Fibroblast of skin of right biceps (primary cell): ENCODE measurements around the gene DOCK4.

Experiments
- DNase-seq: peaks from one replicate; pipeline ENCODE4 v3.0.0-alpha.2; 2013

DOCK4 gene

DNA sequence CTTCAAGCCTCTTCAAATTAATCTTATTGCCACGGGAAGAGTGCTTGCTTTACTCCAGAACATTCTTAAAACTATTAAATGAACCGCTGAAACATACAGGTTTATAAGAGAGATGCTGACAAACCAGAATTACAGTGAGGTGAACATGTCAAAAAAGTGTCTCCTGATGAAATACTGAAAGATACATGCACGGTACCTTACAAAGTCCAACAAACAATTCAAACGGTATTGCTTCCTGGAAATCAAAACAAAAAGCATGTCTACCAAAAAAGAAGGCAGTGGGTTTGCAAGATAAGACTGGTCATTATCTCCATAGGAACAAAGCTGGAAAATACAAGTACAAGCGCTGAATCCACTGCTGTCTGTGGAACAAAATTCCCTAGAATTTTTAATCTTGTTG is 174.5 kb downstream of the DOCK4 start:
- DNase-seq, result no peak

DNA sequence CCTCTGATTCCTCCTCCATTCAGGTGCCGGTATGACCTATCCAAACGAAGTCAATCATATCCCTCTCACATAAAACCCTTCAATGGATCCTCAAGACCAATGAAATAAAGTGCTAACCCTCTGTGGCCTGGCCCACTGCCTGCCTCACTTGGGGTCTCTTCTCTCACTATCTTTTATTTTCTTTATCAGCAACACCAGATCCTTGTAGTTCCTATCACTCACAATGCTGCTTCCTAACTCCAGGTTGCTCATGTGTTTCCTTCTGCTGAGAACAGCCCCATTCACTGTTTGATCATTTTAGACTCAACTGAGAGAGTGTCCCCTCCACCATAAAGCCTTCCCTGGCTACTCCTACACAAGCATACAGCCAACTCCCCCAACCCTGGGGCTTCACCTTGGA is 180.6 kb downstream of the DOCK4 start:
- no peak for DNase-seq

DNA sequence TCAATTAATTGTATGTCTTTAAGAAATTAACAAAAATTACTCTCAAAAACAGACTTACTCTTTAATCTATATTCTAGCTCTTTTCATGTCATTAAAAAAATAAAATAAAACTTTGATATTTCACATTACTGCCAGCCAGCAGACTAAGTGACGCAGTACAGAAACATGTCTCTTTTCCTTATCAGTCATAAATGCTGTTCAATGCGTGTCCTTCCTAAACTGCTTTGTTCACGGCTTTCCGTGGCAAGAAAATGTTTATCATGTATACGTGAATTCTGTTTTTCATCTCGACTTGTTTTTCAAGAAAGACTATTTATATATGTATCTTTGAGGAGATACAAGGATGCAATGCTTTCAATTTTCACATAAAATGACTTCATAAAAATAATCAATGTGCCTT is 182.4 kb downstream of the DOCK4 start:
- no peak for DNase-seq

DNA sequence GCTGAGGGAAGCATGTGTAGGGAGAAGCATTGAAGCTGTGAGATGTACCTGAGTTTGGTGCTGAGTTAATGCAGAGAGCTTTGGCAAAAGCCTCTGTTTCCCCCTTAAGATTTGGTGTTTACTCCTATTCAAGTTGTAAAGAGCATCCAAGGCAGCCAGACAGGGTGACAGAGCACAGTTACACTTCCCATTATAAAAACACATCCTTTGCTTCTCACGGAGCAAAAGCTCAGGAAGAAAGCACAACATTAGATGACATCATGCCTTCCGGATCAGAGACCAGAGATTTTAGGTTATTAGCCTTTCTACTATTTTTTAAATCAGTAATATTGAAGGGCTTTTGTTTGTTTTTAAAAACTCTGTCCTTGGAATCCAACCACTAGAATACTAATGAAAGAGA is 182.9 kb downstream of the DOCK4 start:
- DNase-seq, result no peak

DNA sequence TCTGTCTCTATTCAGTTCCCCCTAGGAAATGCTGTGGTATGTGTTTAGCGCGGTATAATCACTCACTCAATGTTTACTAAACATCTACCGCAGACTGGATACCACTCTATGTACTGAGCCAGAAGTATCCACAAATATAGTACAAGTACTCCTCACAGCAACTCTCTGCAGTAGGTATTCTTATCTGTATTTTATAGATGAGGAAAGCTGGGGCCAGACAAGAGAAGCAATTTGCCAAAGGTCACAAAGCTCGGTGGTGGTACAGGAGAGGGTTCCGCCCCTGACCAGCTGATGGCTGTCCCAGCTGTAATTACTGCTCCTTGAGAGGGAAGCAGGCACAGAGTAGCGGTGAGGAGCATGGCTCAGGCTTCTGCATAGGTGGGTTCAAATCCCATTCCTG is 184.1 kb downstream of the DOCK4 start:
- DNase-seq, result no peak

DNA sequence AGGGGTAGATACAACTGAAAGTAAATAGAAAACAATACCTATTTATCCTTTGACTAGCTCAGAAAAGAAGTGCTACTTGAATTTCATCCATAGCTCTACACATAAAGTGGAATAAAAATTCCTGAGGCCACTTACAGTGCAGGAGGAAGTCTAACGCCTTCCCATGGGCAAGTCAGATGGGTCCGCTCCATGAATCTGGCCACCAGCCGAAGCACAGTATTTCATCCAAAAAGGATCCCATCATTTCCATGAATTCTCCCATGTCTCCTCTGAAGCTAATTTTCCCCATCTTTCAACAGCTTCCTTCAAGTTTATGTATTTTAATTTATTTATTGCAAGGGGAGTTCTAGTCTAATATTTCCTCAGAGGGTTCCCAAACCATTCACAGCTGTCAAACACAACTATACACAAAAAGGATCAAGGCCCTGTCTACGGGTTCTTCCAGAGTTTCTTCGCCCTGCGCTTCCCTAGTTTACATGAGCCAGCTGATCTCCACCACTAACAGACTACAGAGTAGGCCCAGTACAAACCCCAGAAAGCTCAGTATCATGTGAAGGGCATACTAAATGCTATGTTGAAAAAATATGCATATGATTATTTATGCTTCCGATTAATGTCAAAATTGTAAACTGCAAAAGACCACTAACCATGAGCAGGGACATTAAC is 184.7 kb downstream of the DOCK4 start:
- DNase-seq, result no peak

DNA sequence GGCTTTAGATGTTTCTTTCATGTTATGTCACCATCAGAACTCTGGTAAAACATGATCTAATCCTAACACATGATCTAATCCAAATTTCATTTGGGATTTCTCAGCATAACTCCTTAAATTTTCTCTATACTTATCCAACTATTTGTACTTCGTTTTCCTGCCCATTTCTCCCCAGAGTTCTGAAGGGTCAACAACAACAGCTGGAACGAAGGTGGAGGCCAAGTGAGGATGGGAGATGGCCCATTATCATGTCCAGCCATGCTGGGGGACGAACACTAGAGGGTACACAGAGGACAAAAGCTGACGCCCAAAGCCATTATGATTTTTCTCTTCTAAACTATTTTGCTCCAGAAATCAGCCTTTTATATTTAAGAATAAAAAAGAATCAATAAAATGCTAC is 185.4 kb downstream of the DOCK4 start:
- no peak for DNase-seq

DNA sequence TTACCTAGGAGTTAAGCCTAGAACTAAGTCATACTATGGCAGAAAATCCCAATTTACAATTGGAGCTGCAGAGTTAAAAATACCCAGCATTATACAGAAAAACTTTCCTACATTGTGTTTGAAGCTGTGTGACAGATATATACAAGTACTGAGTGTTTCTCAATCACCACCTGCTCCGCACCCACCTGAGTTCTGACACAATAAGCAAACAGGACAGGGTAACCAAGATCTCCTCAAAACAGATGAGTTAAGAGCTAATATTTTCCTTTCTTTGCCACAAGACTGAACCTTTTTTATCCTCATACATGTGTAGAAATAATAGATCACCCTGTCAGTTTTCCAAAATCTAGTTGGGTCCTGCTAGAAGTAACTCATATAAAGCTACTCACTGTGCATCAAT is 186.3 kb downstream of the DOCK4 start:
- no peak for DNase-seq

DNA sequence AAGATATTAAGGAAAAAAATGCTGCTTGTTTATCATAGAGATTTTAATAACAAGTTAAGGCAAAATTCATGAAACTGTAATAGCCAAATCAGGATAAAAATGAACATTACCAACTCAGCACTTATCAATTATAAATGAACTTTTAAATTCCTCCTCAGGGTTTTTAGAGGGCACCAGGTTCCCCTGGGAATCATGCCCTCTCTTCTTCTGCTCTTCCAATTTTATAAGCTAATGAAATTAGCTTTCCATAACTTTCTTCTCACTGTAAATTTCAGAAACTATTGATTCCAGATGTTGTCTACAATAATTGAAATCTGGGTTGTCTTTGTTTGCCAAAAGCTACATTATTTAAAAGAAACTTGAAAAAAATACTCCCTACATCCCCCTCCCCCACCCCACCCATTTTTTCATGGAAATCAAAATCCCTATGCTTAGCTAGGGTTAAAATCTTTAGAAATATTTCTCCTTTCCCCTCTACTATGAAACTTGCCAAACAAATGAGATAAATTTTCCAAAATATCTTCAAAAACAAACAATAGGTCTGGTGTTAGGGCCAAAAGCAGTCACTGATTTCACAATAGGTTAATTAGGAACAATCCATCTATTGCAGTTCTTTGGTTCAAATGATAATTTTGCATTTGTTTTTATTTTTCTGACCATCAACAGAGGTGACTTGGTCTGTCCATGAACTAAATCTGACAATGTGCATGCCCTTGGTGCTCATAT is 187.7 kb downstream of the DOCK4 start:
- no peak for DNase-seq

DNA sequence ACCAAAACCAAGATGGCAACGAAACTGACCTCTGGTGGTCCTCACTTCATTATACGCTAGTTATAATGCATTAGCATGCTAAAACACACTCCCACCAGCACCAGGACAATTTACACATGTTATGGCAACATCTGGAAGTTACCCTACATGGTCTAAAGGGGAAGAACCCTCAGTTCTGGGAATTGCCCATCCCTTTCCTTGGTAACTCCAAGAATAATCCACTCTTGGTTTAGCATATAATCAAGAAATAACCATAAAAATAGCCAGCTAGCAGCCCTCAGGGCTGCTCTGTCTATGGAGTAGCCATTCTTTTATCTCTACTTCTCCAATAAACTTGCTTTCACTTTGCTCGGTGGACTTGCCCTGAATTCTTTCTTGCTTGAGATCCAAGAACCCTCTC is 191.1 kb downstream of the DOCK4 start:
- no peak for DNase-seq

DNA sequence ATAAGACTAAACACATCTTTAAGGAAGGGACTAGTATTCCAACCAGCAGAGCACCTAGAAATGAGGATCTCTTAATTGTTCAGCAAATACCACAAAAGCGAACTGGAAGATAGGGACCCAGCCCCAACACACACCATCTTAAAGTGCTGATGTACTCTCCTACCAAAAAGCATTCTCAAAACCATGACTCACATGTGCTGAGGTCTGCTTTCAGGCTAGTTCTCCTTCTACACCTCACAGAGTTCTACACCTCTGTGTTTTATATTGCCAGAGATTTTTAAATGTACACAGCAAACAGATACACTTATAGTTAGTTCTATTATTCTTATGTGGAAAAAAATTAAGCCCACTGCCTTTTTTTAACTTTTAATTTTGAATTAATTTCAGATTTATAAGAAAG is 191.9 kb downstream of the DOCK4 start:
- no peak for DNase-seq

DNA sequence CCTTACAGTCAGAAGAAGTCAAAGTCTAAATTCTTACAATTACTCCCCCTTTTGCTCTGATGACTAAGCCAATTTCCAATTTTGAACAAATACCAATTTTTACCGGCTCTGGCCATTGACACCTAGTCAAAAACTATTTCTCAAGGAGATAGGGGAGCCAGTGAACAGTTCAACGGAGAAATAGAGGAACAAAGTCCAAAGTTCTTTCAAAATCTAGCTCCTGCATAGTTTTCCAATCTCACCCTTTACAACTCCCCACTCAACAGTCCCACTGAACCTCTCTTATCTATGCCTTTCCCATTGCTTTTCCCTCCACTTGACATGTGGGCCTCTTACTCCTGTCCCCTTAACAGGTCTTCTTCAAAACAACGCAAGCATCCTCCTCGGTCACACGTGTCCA is 192.9 kb downstream of the DOCK4 start:
- no peak for DNase-seq

DNA sequence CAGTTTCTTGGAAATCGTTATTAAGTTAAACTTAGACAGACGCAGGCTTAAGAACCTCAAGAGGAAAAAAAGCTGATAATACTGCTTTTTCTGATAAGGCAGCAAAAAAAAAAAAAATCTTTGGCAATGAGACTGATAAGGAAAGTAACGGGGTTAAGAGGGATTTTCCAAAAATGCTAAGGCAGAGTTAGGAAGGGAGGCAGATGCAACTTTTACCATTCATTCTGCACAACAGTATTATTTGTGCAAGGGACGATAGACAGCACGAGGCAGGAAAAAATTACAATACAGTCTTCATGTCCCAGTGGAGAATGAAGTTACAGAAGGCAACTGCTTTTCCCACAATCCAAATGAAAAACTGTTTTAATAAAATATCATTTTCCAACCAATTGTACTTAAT is 194.0 kb downstream of the DOCK4 start:
- no peak for DNase-seq

DNA sequence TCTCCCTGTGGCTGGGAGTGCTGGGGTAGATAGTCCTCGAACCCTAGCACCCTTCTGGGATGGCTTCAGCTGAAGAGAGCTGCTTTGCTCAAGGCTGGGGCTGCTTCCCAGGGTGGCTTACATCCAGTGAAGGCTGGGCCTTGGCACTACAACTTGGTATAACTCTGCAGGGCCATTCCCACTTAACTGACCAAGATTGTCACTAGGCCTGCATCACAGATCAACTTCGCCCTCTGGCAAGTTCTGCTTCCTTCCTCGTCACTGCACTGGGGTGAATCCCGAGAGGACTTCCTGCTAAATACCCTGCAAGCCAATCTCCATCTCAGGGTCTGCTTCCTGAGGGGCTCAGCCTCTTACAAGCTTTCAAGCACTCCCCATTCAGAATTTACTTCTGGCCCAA is 195.2 kb downstream of the DOCK4 start:
- DNase-seq, result no peak

DNA sequence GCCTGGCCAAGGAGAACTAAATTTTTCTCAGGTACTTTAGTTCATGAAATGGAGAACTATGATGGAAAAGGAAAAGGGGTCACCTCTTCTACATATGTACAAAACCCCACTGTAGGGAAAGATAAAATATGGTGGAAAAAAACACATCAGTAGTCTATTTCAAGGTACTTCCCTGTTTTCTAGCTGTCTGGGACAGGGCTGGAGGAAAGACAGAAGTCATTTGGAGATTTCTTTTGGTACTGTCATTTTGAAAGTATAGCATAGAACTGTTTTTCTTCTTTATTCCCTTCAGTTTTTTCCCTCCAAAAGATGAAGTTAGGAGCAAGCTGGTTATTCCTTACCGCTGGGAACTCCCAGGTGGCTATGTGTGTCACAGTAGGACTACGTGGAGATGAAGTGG is 196.1 kb downstream of the DOCK4 start:
- no peak for DNase-seq

DNA sequence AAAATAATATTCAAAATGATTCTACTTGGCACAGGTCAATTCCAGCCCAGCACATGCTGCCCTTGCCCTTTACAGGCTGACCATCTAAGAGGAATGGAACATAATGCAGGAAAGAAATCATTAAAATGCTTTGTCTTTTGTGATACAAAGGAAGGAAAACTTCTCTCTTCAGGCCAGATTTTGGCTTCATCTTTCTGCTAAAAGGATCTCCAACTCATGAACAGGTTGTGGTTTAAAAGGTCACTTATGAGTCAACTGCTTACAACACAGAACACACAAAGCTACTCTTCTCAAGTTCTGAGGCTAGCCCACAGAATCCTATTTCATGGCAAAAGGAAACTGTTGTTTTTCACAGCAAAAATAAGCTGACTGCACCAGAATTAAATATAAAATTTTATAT is 197.1 kb downstream of the DOCK4 start:
- DNase-seq, result peak; percentile 33

DNA sequence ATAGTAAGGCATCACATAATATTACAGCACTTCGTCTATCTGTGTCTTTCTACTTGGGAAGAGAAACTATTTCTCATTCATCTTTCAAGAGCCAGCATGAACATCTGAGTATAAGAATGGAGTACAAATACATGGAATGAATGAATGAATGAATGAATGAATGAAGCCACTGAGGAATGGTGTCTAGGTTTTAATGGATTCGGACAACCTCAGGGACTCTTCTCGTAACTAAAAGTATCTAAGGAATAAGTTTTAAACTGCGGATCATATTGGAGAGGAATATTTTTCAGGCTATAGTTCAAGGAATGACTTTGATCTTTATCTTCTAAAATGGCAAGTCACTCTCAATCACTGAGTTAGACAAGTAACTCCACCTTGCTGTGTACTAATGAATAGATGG is 199.0 kb downstream of the DOCK4 start:
- DNase-seq, result no peak

DNA sequence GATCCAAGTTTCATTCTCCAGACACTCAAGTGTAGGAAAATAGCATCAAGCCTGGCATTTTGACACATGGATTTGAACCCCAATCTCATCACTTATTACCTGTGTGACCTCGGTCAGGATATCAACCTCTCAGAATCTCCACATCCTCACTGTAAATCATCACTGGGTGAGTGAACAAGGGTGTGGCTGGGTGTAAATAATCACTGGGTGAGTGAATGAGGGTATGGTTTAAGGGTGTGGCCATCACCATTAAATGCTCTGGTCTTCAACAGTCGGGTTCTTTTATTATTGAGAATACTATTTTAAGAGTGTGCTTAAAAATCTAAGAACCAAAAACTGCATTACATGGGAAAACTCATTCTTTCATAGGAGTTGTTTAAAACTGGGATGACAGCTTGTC is 200.1 kb downstream of the DOCK4 start:
- no peak for DNase-seq

DNA sequence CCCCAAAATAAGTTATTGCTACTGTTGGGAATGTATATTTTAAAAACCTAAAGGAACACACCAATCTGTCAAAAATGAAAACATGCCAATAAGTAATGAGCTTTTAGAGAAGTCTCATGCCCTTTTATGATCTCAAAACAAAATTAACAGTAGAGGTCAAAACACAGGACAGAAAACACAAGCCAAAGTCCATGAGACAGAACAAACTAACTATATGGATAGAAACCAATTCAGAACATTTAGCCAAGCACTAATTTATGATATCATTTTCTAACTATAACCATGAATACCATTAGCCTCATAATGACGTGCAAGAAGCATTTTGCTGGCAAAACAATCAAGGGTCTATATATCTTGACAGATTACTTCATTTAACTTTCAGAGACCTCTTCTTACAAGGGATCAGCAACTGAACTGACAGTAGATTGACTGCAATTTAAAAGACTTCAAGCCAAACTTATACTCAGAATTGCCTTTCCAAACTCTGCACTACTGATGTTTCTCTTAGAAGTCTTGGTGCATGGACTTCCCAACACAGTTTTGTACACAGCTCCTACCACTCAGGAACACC is 200.9 kb downstream of the DOCK4 start:
- no peak for DNase-seq

DNA sequence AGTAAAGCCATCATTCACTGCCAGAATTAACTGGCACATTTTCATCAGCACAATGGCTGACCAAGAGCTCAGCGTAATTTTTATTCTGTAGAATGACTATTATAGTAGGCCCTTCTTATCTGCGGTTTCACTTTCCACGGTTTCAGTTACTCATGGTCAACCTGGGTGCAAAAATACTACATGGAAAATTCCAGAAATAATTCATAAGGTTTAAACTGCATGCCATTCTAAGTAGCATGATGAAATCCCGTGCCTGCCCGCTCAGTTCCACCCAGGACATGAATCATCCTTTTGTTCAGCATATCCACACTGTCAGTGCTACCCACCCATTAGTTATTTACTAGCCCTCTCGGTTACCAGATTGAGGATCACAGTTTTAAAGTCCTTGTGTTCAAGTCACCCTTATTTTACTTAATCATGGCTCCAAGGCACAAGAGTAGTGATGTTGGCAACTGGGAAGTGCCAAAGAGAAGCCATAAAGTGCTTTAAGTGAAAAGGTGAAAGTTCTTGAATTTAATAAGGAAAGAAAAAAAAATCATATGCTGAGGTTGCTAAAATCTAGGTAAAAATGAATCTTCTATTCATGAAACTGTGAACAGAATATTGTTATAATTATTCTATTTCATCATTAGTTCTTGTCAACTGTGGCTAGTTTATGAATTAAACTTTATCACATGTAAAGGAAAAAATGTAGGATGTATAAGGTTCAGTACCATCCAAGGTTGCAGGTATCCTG is 204.9 kb downstream of the DOCK4 start:
- peak; percentile 56 for DNase-seq

DNA sequence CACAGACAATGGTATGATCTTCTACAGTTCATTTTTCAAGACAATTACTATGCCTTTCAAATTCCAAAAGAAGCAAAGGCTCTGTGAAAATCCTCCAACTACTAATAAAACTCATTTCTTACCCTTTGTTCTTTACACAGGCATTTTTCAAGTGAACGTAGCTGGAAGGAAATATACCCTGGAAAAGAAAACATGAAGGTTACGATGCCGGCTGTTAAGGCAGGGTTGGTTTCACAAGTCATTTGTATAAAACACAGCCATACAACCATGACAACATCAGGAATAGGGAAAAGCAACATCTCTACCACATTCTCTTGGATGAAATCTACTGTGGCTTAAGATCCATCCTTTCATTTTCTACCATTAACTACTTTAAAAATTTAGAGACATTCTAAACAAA is 207.9 kb downstream of the DOCK4 start:
- DNase-seq, result no peak

DNA sequence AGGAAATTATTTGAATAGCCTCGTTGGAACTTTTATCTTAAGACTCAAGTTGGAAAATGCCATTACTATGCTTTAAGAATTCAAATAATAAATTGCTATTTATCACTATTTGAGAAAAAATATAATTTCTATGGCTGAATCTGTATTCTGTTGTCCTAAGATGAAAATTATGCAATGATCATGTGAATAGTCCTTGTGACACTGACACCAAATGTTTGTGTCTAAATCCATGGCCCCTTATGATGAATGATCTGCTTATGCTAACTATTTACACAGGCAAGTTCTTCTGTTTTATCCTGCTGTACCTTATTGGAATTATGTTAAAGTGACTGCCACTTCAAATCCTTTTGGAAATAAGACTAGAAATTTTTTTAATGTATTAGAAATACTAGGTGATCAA is 208.7 kb downstream of the DOCK4 start:
- DNase-seq, result no peak

DNA sequence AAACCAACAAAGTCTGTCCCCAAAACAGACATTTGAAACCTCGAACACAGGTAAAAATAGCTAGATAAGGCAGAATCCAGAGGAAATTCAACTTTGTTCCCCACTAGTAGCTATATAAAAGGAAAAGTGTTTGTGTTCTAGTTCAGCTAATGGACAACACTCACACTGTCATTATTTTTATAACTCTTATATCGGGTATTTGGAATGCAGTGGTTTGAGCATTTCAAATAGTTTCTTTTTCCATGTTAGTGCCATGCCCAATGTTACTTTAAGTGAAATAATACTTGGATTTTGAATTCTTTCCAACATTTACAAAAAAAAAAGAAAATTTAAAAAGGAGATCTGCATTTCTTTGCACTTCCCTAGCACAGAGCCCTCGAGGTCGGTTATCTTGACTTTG is 213.6 kb downstream of the DOCK4 start:
- peak; percentile 44 for DNase-seq

DNA sequence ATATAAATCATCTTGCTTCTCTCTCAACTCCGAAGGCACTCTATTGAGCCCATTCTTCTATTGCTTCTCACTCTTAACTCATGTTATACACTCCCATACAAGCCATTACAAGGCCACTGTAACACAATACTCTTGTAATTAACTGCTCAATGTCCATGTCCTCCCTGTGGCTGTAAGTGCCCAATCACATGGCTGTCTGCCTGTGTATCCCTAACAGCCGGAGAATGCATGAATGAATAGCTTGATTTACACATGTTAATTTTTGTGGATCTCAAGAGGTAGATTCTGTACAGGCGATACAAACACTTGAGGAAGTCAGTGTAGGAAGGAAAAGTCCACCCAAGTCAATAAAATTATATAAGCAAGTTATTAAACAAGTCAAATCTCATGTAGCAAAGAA is 215.6 kb downstream of the DOCK4 start:
- DNase-seq, result no peak
